HG03159 (cell line): ENCODE results near the gene MEGF10.

Experiments used
- ATAC-seq: cut with Tn5 transposase; IDR thresholded peaks from one replicate; pipeline ENCODE4 v1.9.1; 2021; ENCODE audit warnings: mild to moderate bottlenecking, moderate library complexity; ENCODE audit not compliant: unreplicated experiment

The MEGF10 gene

GRCh38 chr5:127508644-127509373 is 218.2 kb downstream of the MEGF10 start:
- no peak for ATAC-seq
